Glomerular endothelial cell (primary cell): Measurements from ENCODE around the gene ASTN2. TPM values are rescaled to one million over a fixed set of nuclear protein-coding genes. Genes with fewer than 3 reads are reported as not detected.

Source experiments
- DNase-seq: peaks from one replicate; pipeline ENCODE4 v3.0.0-alpha.2; 2011; ENCODE audit warnings: low read depth, low spot score; ENCODE audit errors: extremely low read depth
- total RNA-seq: library from RNA; depleted of rRNA; stranded (reverse); fragments of >200 nt; gene quantifications from 2 replicates; pipeline ENCODE4 v1.2.3, GENCODE V29; 2015

The ASTN2 gene
- total RNA-seq, 1 donor from 2014 or later: 3.8 TPM

GRCh38 chr9:116774421-116775180 lies 640.3 kb downstream of the ASTN2 start:
- DNase-seq: no peak

DNA sequence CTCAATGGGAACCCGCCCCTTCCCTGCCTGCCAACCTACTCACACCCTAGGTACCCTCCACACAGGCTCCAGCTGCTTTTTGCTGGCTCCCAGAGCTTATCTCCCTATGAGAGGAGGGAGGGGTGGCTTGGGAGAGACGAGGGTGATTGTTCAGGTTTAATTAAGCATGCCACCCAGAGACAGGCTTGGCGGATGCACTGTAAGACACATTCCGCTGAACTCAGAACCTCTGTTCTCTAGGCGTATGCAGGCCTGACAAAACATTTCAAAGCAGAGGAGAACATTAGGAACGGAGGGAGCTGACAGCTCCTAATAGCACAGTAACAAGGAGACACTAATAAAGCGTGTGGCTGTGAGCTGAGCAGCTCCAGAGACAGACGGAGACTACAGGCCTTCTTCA lies 647.6 kb downstream of the ASTN2 start:
- DNase-seq: no peak

- no peak for DNase-seq
Measured at GRCh38 chr9:116765011-116765410, 649.8 kb downstream of the ASTN2 start.

DNA sequence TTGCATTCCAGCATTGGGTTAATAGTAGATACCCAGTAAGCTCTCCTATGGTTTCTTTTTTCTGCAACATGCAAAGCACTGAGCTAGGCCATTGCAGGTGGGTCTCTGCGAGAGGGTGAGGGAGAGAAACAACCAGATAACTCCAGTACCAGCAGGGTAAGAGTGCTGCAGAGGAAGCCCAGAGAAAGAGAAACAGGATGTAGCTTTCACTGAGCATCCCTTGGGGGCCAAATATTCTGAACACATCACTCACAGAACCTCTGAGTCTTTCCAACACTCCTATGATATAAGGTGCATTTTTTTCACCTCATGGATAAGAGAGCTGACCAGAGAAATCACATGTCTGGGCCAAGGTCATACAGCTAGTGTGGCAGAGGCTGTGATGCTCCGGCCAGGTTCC lies 651.1 kb downstream of the ASTN2 start:
- DNase-seq: no peak

DNA sequence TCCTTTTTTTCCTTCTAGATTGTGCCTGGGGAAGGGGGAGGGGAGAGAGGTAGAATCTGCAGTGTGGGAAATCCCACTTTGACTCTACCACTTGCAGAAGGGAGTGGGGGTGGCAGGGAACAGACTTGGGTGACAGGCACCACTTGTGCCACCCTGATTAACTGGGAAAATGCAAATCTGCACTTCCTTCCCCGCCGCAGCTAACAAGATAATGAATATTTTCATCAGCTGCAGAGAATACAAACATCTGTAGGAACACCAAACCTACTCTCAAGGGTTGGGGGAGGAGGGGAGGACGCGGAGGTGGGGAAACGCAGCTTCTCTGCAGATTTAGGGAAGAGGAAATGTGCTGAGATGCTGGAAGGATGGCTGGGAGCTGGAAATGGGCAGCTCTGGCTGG lies 654.2 kb downstream of the ASTN2 start:
- DNase-seq: no peak

DNA sequence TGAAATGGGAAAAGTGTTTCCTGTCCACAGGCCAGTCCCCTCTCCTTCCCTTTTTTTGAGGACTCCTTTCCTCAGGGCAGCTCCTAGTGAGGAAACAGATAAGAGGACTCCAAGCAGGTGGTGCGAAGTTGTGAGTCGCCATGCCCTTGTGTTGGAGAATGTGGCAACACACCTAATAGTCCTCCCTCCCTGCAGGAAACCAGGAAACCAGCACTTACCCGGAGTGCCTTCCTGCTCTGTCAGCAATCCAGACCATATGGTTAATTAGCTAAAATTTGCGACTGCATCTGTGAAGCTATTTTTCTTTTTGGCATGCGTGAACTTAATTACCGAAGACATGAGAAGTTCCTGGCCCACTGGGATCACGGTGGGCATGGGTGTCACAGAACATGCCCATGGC lies 657.8 kb downstream of the ASTN2 start:
- DNase-seq: no peak

DNA sequence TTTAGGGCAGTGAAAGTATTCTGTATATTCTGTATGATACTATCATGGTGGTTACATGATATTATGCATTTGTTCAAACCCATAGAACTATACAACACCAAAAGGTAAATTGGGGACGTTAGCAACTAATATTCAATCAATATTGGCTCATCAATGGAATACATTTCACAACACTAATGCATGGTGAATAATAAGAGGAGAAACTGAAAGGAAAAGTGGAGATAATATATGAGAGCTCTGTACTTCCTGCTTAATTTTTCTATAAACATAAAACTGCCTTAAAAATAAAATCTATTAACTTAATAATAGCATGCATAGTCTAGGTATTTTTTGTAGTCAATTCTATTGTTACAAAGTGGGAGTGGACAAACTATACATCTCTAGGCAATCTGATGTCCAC lies 661.5 kb downstream of the ASTN2 start:
- no peak for DNase-seq

- DNase-seq: no peak
Measured at GRCh38 chr9:116750510-116750909, 664.3 kb downstream of the ASTN2 start.

GRCh38 chr9:116749772-116750171 lies 665.1 kb downstream of the ASTN2 start:
- no peak for DNase-seq

GRCh38 chr9:116749176-116749575 lies 665.7 kb downstream of the ASTN2 start:
- DNase-seq: no peak

- no peak for DNase-seq
Measured at GRCh38 chr9:116741742-116742141, 673.1 kb downstream of the ASTN2 start.

DNA sequence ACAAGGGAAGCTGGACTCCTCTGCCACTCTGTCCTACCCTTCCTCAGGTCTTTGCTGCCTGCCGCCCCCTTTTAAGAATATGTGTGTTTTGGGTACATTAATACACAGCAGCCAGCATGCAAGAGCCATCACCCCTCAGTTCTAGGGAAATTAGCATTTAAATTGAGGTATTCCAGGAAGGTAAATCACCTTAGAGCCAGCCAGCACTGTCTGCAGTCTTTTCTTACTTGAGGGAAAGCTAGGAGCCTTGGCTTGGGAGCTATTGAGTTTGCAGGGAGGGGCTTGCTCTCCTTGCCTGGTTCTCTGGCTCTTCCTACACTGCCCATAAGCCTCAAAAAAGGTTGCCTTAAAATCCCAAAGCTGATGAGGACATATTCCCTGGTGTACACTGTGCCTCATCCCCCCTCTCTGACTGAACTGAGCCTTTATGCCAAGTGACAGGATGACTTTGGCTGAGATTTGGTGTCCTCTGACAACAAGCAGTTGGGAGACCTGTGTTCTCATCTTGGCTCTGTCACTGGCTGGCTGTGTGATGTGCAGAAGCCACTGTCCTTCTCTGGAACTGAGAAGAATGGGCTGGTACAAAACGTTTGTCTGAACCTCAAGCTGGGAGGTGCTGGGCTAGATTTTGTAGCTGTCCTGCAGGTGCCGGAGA lies 673.6 kb downstream of the ASTN2 start:
- DNase-seq: no peak

DNA sequence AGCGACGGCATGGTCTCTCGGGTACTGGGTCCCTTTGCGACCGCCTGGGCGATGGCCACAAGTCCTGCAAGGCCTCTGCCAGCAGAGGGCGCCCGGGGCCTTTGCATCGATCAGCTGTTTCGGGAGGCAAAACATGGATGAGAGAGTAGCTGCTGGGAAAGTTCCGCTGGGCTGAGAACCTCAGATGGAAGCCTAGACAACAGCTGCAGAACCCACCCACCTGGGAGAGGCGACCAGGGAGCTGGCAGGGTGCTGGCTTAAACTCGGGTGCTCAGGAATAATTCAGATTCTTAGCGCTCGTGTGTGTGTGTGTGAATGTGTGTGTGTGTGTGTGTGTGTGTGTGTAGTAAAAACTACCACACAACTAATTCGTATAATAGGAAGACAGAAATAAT lies 677.7 kb downstream of the ASTN2 start:
- DNase-seq: no peak

GRCh38 chr9:116736399-116737151 lies 678.3 kb downstream of the ASTN2 start:
- DNase-seq: no peak

DNA sequence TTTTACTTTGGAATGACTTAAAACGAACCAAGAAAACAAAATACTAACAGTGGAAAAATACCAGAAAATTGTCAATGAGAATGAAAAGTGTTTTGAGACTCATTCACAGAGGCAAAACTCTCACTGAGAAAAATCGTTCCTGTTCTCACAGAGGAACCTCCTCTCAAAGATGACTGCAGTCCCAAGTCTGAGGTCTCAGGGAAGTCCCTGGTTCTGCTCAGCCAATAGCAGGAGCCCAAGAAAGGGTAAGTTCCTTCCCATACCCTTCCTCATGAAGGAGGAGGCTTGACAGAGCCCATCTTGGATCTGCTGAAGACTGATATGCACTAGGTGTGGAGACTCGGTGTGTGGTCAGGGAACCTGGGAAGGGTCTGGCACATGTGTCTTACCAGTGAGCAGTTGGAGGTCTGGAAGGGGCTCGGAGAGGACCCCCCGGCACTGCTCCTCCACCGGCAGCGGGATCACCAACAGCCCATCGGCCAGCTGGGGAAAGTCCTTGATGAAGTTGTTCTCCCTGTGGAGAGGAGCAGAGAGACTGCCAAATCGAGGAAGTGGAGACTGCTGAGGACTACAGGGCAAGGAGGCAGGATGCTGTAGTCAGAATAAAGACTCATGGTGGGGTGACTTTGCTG lies 681.7 kb downstream of the ASTN2 start:
- no peak for DNase-seq

DNA sequence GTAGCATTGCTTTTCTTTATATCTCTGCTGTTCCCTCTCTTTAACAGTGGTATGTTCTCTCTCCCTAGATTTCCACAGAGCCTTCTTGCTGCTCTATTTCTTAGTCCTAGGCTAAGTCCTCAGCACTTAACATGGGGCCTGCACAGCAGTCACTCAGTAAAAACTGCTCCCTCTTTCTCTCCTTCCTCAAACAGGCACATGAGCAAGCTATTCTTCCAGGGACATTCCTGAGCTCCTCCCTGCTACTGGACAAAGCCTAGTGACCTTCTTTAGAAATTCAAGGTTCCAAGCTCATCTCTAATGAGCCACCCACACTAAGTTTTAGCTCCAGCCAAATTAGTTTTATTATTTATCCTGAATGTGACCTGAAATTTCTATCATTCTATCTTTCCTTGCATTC lies 688.3 kb downstream of the ASTN2 start:
- no peak for DNase-seq

- no peak for DNase-seq
Measured at GRCh38 chr9:116724123-116724522, 690.7 kb downstream of the ASTN2 start.

- no peak for DNase-seq
Measured at GRCh38 chr9:116721944-116722343, 692.9 kb downstream of the ASTN2 start.

GRCh38 chr9:116721411-116721810 lies 693.4 kb downstream of the ASTN2 start:
- DNase-seq: no peak

DNA sequence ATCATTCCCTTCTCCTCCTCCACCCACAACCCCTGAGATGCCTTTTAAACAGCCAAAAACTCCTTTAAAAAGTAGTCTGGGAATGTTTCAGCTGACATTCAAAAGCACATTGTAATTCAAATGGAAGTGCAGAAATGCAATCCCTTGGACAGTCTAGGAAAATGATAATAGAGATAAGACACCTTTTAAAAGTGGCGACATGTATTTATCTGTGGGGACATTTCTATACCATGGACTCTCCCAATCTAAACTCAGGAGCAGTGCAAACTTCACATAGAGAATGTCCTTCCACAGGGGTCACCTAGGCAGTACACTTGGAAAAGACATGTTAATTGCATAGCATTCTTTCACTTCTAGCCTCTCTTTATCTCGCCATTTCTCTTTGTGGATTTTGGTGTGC lies 694.7 kb downstream of the ASTN2 start:
- DNase-seq: no peak

GRCh38 chr9:116718111-116718510 lies 696.7 kb downstream of the ASTN2 start:
- no peak for DNase-seq
